Naive thymus-derived CD8-positive, alpha-beta T cell (primary cell): ENCODE results near the gene SLC5A9. TPM values are rescaled to one million over a fixed set of nuclear protein-coding genes. Genes with fewer than 3 reads are reported as not detected.
"Not testable (repeated sequence)": the region's sequence is repeated elsewhere in the genome, so short reads cannot be mapped to it uniquely, and the experiment has no call there.

Source experiments
- ATAC-seq, 2 donors: fragments of 150-1000 bp; cut with Tn5 transposase in 1 of 2; sonication (Bioruptor Pico), chemical (Tn5 transposase) in 1 of 2; 1 replicate in 1 of 2; 2 replicates in 1 of 2; pipeline ENCODE4 v1.10.0; 2021; ENCODE audit warnings: mild to moderate bottlenecking in 2 of 2, moderate library complexity in 2 of 2
- POLR2A ChIA-PET: fragments of 350-600 bp; sonication (Branson Sonifier 250); formaldehyde crosslinking; loops from one replicate; lab custom pipeline; 2021; ENCODE audit warnings: antibody characterized with exemption; lab: Charles Lee
- DNase-seq, 10 donors: peaks; one replicate each; pipeline versions ENCODE4 v3.0.0 to v3.0.0-alpha.2; 2020 to 2022
- H3K27ac Mint-ChIP-seq, 10 donors: one replicate each; pipeline ENCODE4 v1.8.0; 2020 to 2022; ENCODE audit warnings: mild to moderate bottlenecking in 10 of 10, mixed read lengths in 10 of 10, moderate library complexity in 4 of 10, inconsistent platforms in 1 of 10
- H3K27me3 Mint-ChIP-seq, 5 donors: one replicate each; pipeline ENCODE4 v1.8.0; 2021 to 2022; ENCODE audit warnings: mixed read lengths in 5 of 5
- H3K36me3 Mint-ChIP-seq, 3 donors: one replicate each; pipeline ENCODE4 v1.8.0; 2020 to 2022; ENCODE audit warnings: mixed read lengths in 3 of 3, mild to moderate bottlenecking in 2 of 3, inconsistent platforms in 1 of 3
- H3K4me1 Mint-ChIP-seq, 4 donors: one replicate each; pipeline ENCODE4 v1.8.0; 2021 to 2022; ENCODE audit warnings: mixed read lengths in 4 of 4
- H3K4me3 Mint-ChIP-seq, 10 donors: one replicate each; pipeline ENCODE4 v1.8.0; 2020 to 2022; ENCODE audit warnings: mild to moderate bottlenecking in 10 of 10, mixed read lengths in 10 of 10, moderate library complexity in 6 of 10, inconsistent platforms in 1 of 10
- H3K9me3 Mint-ChIP-seq, 9 donors: one replicate each; pipeline ENCODE4 v1.8.0; 2020 to 2022; ENCODE audit warnings: mixed read lengths in 9 of 9, mild to moderate bottlenecking in 3 of 9, inconsistent platforms in 1 of 9, moderate library complexity in 1 of 9
- polyA plus RNA-seq, 3 donors: library from polyadenylated mRNA; unstranded; fragments of 300-500 nt; fragmentation: Illumina TruSeq; gene quantifications; one replicate each; pipeline ENCODE4 v1.2.3, GENCODE V29; 2021
- total RNA-seq, 8 experiments: library from RNA in 2 of 8; stranded (reverse) in 2 of 8; gene quantifications; one replicate each; pipeline ENCODE4 v1.2.3 and lab custom pipeline; 2021 to 2026

The SLC5A9 gene
- total and polyA plus RNA-seq, 5 experiments from 2014 or later = not detected

- no peaks in the 10 kb centered on the region for H3K36me3 Mint-ChIP-seq
- H3K27me3 Mint-ChIP-seq = peaks cover 0 to 10% (median 2%) of the 10 kb centered on the region in 5 donors
- peak; percentile 18 to 70 (median 48) for DNase-seq
- no peaks in the 10 kb centered on the region for H3K4me1 Mint-ChIP-seq
- peak overlapping the region in 1 of 10 donors; percentile 21 for H3K27ac Mint-ChIP-seq
- peak in 1 of 2 donors; percentile 38 for ATAC-seq
- POLR2A ChIA-PET = no interaction called here
- no peak overlapping the region for H3K4me3 Mint-ChIP-seq
- H3K9me3 Mint-ChIP-seq = no peaks in the 10 kb centered on the region
Observed at GRCh38 chr1:48202030-48202752, 20.3 kb upstream of the SLC5A9 start.

GRCh38 chr1:48203287-48203900, 19.1 kb upstream of the SLC5A9 start:
- peaks cover 0 to 13% (median 2%) of the 10 kb centered on the region in 5 donors for H3K27me3 Mint-ChIP-seq
- no peaks in the 10 kb centered on the region for H3K9me3 Mint-ChIP-seq

GRCh38 chr1:48205522-48205921, 17.0 kb upstream of the SLC5A9 start:
- Mint-ChIP-seq H3K4me3 (no peak overlapping the region), H3K36me3 (no peaks in the 10 kb centered on the region), H3K4me1 (peaks cover 0 to 2% (median 0%) of the 10 kb centered on the region in 4 donors), H3K27me3 (peaks cover 0 to 13% (median 2%) of the 10 kb centered on the region in 5 donors), H3K27ac (no peak overlapping the region), H3K9me3 (no peaks in the 10 kb centered on the region)
- POLR2A ChIA-PET = no interaction called here
- no peak for DNase-seq
- ATAC-seq = no peak

More at GRCh38 chr1:48203287-48203900, 19.1 kb upstream of the SLC5A9 start:
- H3K36me3 Mint-ChIP-seq = no peaks in the 10 kb centered on the region
- ATAC-seq (no peak), DNase-seq (peak in 2 of 10 donors; percentile 18 to 24)
- H3K27ac Mint-ChIP-seq = no peak overlapping the region
- H3K4me3 Mint-ChIP-seq = no peak overlapping the region
- POLR2A ChIA-PET = no interaction called here
- H3K4me1 Mint-ChIP-seq = peaks cover 0 to 2% (median 0%) of the 10 kb centered on the region in 4 donors

GRCh38 chr1:48206371-48206770, 16.1 kb upstream of the SLC5A9 start:
- POLR2A ChIA-PET = no interaction called here

GRCh38 chr1:48207131-48207530, 15.4 kb upstream of the SLC5A9 start:
- ATAC-seq (no peak), DNase-seq (no peak)

More at GRCh38 chr1:48206371-48206770, 16.1 kb upstream of the SLC5A9 start:
- Mint-ChIP-seq H3K9me3 (no peaks in the 10 kb centered on the region), H3K27ac (no peak overlapping the region), H3K36me3 (no peaks in the 10 kb centered on the region), H3K27me3 (peaks cover 0 to 7% (median 2%) of the 10 kb centered on the region in 5 donors), H3K4me1 (peaks cover 0 to 2% (median 0%) of the 10 kb centered on the region in 4 donors), H3K4me3 (no peak overlapping the region)
- ATAC-seq = no peak
- no peak for DNase-seq

GRCh38 chr1:48207536-48208075, 14.9 kb upstream of the SLC5A9 start:
- Mint-ChIP-seq H3K36me3 (no peaks in the 10 kb centered on the region), H3K4me1 (peaks cover 0 to 2% (median 0%) of the 10 kb centered on the region in 4 donors), H3K9me3 (no peaks in the 10 kb centered on the region), H3K4me3 (no peak overlapping the region), H3K27me3 (peaks cover 0 to 6% (median under 1%) of the 10 kb centered on the region in 5 donors), H3K27ac (peak overlapping the region in 1 of 10 donors; percentile 23)
- POLR2A ChIA-PET = no interaction called here
- no peak for DNase-seq
- no peak for ATAC-seq

More at GRCh38 chr1:48207131-48207530, 15.4 kb upstream of the SLC5A9 start:
- Mint-ChIP-seq H3K4me1 (peaks cover 0 to 2% (median 0%) of the 10 kb centered on the region in 4 donors), H3K9me3 (no peaks in the 10 kb centered on the region), H3K27me3 (peaks cover 0 to 6% (median 2%) of the 10 kb centered on the region in 5 donors), H3K36me3 (no peaks in the 10 kb centered on the region), H3K27ac (no peak overlapping the region), H3K4me3 (no peak overlapping the region)
- POLR2A ChIA-PET = no interaction called here

GRCh38 chr1:48208251-48208650, 14.3 kb upstream of the SLC5A9 start:
- Mint-ChIP-seq H3K36me3 (no peaks in the 10 kb centered on the region), H3K27ac (peak overlapping the region in 1 of 10 donors; percentile 23), H3K4me1 (peaks cover 0 to 2% (median 0%) of the 10 kb centered on the region in 4 donors), H3K27me3 (peaks cover 0 to 10% (median 3%) of the 10 kb centered on the region in 5 donors), H3K9me3 (no peaks in the 10 kb centered on the region), H3K4me3 (no peak overlapping the region)
- ATAC-seq = no peak
- POLR2A ChIA-PET = no interaction called here
- DNase-seq = no peak

- ATAC-seq = no peak
- POLR2A ChIA-PET = no interaction called here
- DNase-seq = no peak
- Mint-ChIP-seq H3K4me1 (peaks cover 0 to 2% (median 0%) of the 10 kb centered on the region in 4 donors), H3K27me3 (peaks cover 0 to 13% (median 3%) of the 10 kb centered on the region in 5 donors), H3K27ac (no peak overlapping the region), H3K4me3 (no peak overlapping the region), H3K9me3 (no peaks in the 10 kb centered on the region), H3K36me3 (no peaks in the 10 kb centered on the region)
Observed at GRCh38 chr1:48208652-48209051, 13.9 kb upstream of the SLC5A9 start.

- peaks cover 0 to 25% (median 5%) of the 10 kb centered on the region in 5 donors for H3K27me3 Mint-ChIP-seq
- H3K4me1 Mint-ChIP-seq, ATAC-seq, H3K9me3 Mint-ChIP-seq, POLR2A ChIA-PET, H3K4me3 Mint-ChIP-seq, DNase-seq, H3K36me3 Mint-ChIP-seq: not testable (repeated sequence)
- H3K27ac Mint-ChIP-seq = peak overlapping the region in 2 of 10 donors; percentile 22 to 27
Observed at GRCh38 chr1:48213462-48213861, 9.1 kb upstream of the SLC5A9 start.

- peaks cover 0 to 25% (median 5%) of the 10 kb centered on the region in 5 donors for H3K27me3 Mint-ChIP-seq
- DNase-seq, H3K27ac Mint-ChIP-seq, POLR2A ChIA-PET, H3K9me3 Mint-ChIP-seq, H3K4me3 Mint-ChIP-seq, H3K36me3 Mint-ChIP-seq, H3K4me1 Mint-ChIP-seq, ATAC-seq: not testable (repeated sequence)
Observed at GRCh38 chr1:48214366-48214765, 8.2 kb upstream of the SLC5A9 start.

- ATAC-seq (no peak), DNase-seq (no peak)
- Mint-ChIP-seq H3K4me3 (no peak overlapping the region), H3K27ac (no peak overlapping the region), H3K36me3 (no peaks in the 10 kb centered on the region), H3K9me3 (no peaks in the 10 kb centered on the region), H3K4me1 (no peaks in the 10 kb centered on the region), H3K27me3 (peaks cover 0 to 25% (median 5%) of the 10 kb centered on the region in 5 donors)
- POLR2A ChIA-PET = no interaction called here
Observed at GRCh38 chr1:48214820-48215219, 7.7 kb upstream of the SLC5A9 start.

- POLR2A ChIA-PET = no interaction called here
- Mint-ChIP-seq H3K4me3 (no peak overlapping the region), H3K27me3 (peaks cover 0 to 25% (median 5%) of the 10 kb centered on the region in 5 donors), H3K27ac (no peak overlapping the region), H3K36me3 (no peaks in the 10 kb centered on the region), H3K9me3 (no peaks in the 10 kb centered on the region), H3K4me1 (no peaks in the 10 kb centered on the region)
- DNase-seq = no peak
- no peak for ATAC-seq
Observed at GRCh38 chr1:48215222-48215621, 7.3 kb upstream of the SLC5A9 start.

GRCh38 chr1:48215889-48216288, 6.6 kb upstream of the SLC5A9 start:
- H3K9me3 Mint-ChIP-seq = no peaks in the 10 kb centered on the region
- no peak for DNase-seq
- H3K27ac Mint-ChIP-seq = peak overlapping the region in 1 of 10 donors; percentile 48
- no peak overlapping the region for H3K4me3 Mint-ChIP-seq
- POLR2A ChIA-PET = no interaction called here
- no peaks in the 10 kb centered on the region for H3K36me3 Mint-ChIP-seq
- H3K27me3 Mint-ChIP-seq = peaks cover 0 to 25% (median 5%) of the 10 kb centered on the region in 5 donors
- no peak for ATAC-seq
- no peaks in the 10 kb centered on the region for H3K4me1 Mint-ChIP-seq
